ENCODE data around the gene PIRT. TPM values are rescaled to one million over a fixed set of nuclear protein-coding genes. Genes with fewer than 3 reads are reported as not detected.
A peak's percentile ranks its signal among the peaks of the same experiment; 100 is the strongest.

The PIRT gene
- total RNA-seq, 2 donors from 2014 or later = not detected

GRCh38 chr17:10805911-10806310, 32.0 kb downstream of the PIRT start:
- no peaks in the 10 kb centered on the region for H3K4me1 Mint-ChIP-seq
- H3K36me3 Mint-ChIP-seq (ENCODE audit: low read depth) = no peaks in the 10 kb centered on the region
- no peak overlapping the region for H3K27ac Mint-ChIP-seq
- ATAC-seq (replicated peaks) = no peak
- peaks cover 5% of the 10 kb centered on the region for H3K27me3 Mint-ChIP-seq
- H3K4me3 Mint-ChIP-seq = no peak overlapping the region
- no peaks in the 10 kb centered on the region for H3K9me3 Mint-ChIP-seq

- Mint-ChIP-seq H3K9me3 (no peaks in the 10 kb centered on the region), H3K36me3 (ENCODE audit: low read depth) (no peaks in the 10 kb centered on the region), H3K4me1 (no peaks in the 10 kb centered on the region), H3K27ac (no peak overlapping the region), H3K4me3 (no peak overlapping the region), H3K27me3 (peaks cover 5% of the 10 kb centered on the region)
- no peak for ATAC-seq (replicated peaks)
Observed at GRCh38 chr17:10804546-10804945, 33.3 kb downstream of the PIRT start.

- Mint-ChIP-seq H3K36me3 (ENCODE audit: low read depth) (no peaks in the 10 kb centered on the region), H3K9me3 (no peaks in the 10 kb centered on the region), H3K4me3 (no peak within 1 kb of the TSS), H3K27me3 (peaks cover 5% of the 10 kb centered on the region), H3K4me1 (no peaks in the 10 kb centered on the region), H3K27ac (no peak within 1 kb of the TSS)
- ATAC-seq (replicated peaks) = no peak
Observed at GRCh38 chr17:10803830-10804475, 33.9 kb downstream of the PIRT start, which contains the start of gene TMEM238L. TSS of gene TMEM238L (minus strand) at chr17:10804099. CDS start at chr17:10803963, 136 bp downstream.

GRCh38 chr17:10803350-10803749, 34.5 kb downstream of the PIRT start:
- no peak overlapping the region for H3K27ac Mint-ChIP-seq
- H3K27me3 Mint-ChIP-seq = peaks cover 5% of the 10 kb centered on the region
- H3K4me3 Mint-ChIP-seq = no peak overlapping the region
- no peak for ATAC-seq (replicated peaks)
- no peaks in the 10 kb centered on the region for H3K9me3 Mint-ChIP-seq
- H3K4me1 Mint-ChIP-seq = no peaks in the 10 kb centered on the region
- no peaks in the 10 kb centered on the region for H3K36me3 Mint-ChIP-seq (ENCODE audit: low read depth)

GRCh38 chr17:10802496-10803284, 35.2 kb downstream of the PIRT start:
- H3K4me1 Mint-ChIP-seq = no peaks in the 10 kb centered on the region
- no peaks in the 10 kb centered on the region for H3K36me3 Mint-ChIP-seq (ENCODE audit: low read depth)
- ATAC-seq (replicated peaks) = no peak
- H3K9me3 Mint-ChIP-seq = no peaks in the 10 kb centered on the region
- peaks cover 5% of the 10 kb centered on the region for H3K27me3 Mint-ChIP-seq
- H3K4me3 Mint-ChIP-seq = no peak overlapping the region
- no peak overlapping the region for H3K27ac Mint-ChIP-seq

GRCh38 chr17:10799407-10799806, 38.5 kb downstream of the PIRT start:
- Mint-ChIP-seq H3K4me3 (no peak overlapping the region), H3K9me3 (no peaks in the 10 kb centered on the region), H3K27me3 (peaks cover 2% of the 10 kb centered on the region), H3K4me1 (no peaks in the 10 kb centered on the region), H3K36me3 (ENCODE audit: low read depth) (no peaks in the 10 kb centered on the region), H3K27ac (no peak overlapping the region)
- no peak for ATAC-seq (replicated peaks)

GRCh38 chr17:10798910-10799309, 39.0 kb downstream of the PIRT start:
- no peak overlapping the region for H3K27ac Mint-ChIP-seq
- no peak overlapping the region for H3K4me3 Mint-ChIP-seq
- no peaks in the 10 kb centered on the region for H3K36me3 Mint-ChIP-seq (ENCODE audit: low read depth)
- H3K27me3 Mint-ChIP-seq = no peaks in the 10 kb centered on the region
- no peaks in the 10 kb centered on the region for H3K4me1 Mint-ChIP-seq
- no peaks in the 10 kb centered on the region for H3K9me3 Mint-ChIP-seq
- no peak for ATAC-seq (replicated peaks)

GRCh38 chr17:10798332-10798749, 39.5 kb downstream of the PIRT start:
- Mint-ChIP-seq H3K27me3 (no peaks in the 10 kb centered on the region), H3K27ac (no peak overlapping the region), H3K4me3 (no peak overlapping the region), H3K9me3 (no peaks in the 10 kb centered on the region), H3K36me3 (ENCODE audit: low read depth) (no peaks in the 10 kb centered on the region), H3K4me1 (no peaks in the 10 kb centered on the region)
- ATAC-seq (replicated peaks) = no peak

GRCh38 chr17:10797476-10798328, 40.2 kb downstream of the PIRT start:
- Mint-ChIP-seq H3K4me3 (no peak overlapping the region), H3K9me3 (no peaks in the 10 kb centered on the region), H3K27me3 (no peaks in the 10 kb centered on the region), H3K4me1 (no peaks in the 10 kb centered on the region), H3K27ac (no peak overlapping the region), H3K36me3 (ENCODE audit: low read depth) (no peaks in the 10 kb centered on the region)
- no peak for ATAC-seq (replicated peaks)

GRCh38 chr17:10793816-10794215, 44.1 kb downstream of the PIRT start:
- H3K4me1 Mint-ChIP-seq = no peaks in the 10 kb centered on the region
- peaks cover 6% of the 10 kb centered on the region for H3K27me3 Mint-ChIP-seq
- no peak overlapping the region for H3K27ac Mint-ChIP-seq
- no peak for ATAC-seq (replicated peaks)
- H3K9me3 Mint-ChIP-seq = no peaks in the 10 kb centered on the region
- H3K36me3 Mint-ChIP-seq (ENCODE audit: low read depth) = no peaks in the 10 kb centered on the region
- no peak overlapping the region for H3K4me3 Mint-ChIP-seq

GRCh38 chr17:10793256-10793655, 44.6 kb downstream of the PIRT start:
- Mint-ChIP-seq H3K9me3 (no peaks in the 10 kb centered on the region), H3K36me3 (ENCODE audit: low read depth) (no peaks in the 10 kb centered on the region), H3K27me3 (peaks cover 6% of the 10 kb centered on the region), H3K27ac (no peak overlapping the region), H3K4me1 (no peaks in the 10 kb centered on the region), H3K4me3 (no peak overlapping the region)
- no peak for ATAC-seq (replicated peaks)

- H3K9me3 Mint-ChIP-seq = no peaks in the 10 kb centered on the region
- no peaks in the 10 kb centered on the region for H3K36me3 Mint-ChIP-seq (ENCODE audit: low read depth)
- no peak overlapping the region for H3K4me3 Mint-ChIP-seq
- ATAC-seq (replicated peaks) = peak; percentile 29
- H3K27me3 Mint-ChIP-seq = peaks cover 6% of the 10 kb centered on the region
- H3K27ac Mint-ChIP-seq = no peak overlapping the region
- H3K4me1 Mint-ChIP-seq = no peaks in the 10 kb centered on the region
Observed at GRCh38 chr17:10792151-10792550, 45.7 kb downstream of the PIRT start.

GRCh38 chr17:10790491-10791401, 47.1 kb downstream of the PIRT start:
- no peaks in the 10 kb centered on the region for H3K36me3 Mint-ChIP-seq (ENCODE audit: low read depth)
- no peaks in the 10 kb centered on the region for H3K9me3 Mint-ChIP-seq
- peaks cover 10% of the 10 kb centered on the region for H3K27me3 Mint-ChIP-seq
- no peak overlapping the region for H3K27ac Mint-ChIP-seq
- no peaks in the 10 kb centered on the region for H3K4me1 Mint-ChIP-seq
- no peak overlapping the region for H3K4me3 Mint-ChIP-seq
- no peak for ATAC-seq (replicated peaks)

Measured in activated T-helper 17 cell treated with anti-CD3 and anti-CD28 coated beads, Interleukin-2, amount 50 U/mL, for 72 hours (primary cell).